HG02763 (cell line): ENCODE measurements around the gene MACF1.

Source experiments
- ATAC-seq: cut with Tn5 transposase; IDR thresholded peaks from one replicate; pipeline ENCODE4 v1.9.1; 2021; ENCODE audit warnings: mild to moderate bottlenecking, moderate library complexity; ENCODE audit not compliant: unreplicated experiment

MACF1 gene

DNA sequence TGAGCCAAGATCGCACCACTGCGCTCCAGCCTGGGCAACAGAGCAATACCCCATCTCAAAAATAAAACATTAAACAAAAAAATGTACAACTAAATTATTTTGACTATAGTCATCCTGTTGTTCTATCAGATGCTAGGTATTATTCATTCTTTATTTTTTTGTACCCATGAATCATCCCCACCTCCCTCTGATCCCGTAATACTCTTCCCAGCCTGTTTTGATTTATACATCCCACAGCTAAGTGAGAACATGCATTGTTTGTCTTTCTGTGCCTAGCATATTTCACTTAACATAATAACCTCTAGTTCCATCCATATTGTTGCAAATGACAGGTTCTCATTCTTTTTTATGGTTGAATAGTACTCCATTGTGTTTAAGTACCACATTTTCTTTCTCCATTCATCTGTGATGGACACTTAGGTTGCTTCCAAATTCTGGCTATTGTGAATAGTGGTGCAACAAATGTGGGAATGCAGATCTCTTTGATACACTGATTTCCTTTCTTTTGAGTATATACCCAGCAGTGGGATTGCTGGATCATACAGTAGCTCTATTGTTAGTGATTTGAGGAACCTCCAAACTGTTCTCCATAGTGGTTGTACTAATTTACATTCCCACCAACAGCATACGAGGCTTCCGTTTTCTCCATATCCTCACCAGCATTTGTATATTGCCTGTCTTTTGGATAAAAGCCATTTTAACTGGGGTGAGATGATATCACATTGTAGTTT lies 84.4 kb downstream of the MACF1 start:
- ATAC-seq: no peak

DNA sequence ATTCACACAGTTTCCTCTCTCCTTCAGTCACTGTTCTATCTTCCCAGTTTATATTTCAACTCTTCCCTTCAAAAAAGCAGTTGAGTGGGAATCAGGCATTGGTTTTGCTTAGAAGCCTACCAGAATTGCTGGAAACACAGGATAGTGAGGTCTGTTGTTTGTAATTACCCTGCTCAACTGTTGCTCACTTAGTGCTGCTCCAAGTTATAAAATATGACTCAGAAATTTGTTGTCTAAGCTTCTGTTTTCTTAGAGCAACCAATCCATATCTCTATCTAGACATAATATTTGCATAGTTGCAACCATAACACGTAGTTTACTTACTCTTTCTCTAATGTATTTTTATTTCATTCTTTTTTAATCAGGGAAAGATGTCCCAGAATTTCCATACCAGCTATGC lies 87.9 kb downstream of the MACF1 start:
- ATAC-seq: no peak

DNA sequence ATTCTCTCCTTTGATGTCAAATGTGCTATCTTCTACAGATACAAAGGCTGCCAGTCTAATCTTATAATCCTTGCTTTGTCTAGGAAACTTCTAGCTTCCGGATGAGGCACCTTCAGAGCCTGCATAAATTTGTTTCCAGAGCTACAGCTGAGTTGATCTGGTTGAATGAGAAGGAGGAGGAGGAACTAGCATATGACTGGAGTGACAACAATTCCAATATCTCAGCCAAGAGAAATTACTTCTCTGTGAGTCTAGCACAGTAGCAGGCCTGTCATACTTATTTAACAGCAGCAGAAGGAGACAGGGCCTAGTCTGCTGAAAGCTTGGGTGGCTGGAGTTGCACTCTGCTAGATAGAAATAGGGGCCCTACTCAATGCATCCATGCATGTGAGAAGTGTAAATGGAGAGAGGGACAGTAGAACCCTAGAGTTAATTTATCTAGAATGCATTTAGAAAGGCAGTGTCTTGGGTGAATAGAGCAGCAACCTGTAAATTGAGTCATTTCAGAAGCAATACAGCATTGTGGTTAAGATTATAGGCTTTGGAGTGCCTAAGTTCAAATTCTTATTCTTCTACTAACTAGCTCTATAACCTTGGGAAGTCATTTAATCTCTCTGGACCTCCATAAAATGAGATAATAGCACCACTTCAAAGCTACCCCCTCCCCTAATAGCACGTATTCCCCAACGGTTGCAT lies 89.0 kb downstream of the MACF1 start:
- no peak for ATAC-seq

DNA sequence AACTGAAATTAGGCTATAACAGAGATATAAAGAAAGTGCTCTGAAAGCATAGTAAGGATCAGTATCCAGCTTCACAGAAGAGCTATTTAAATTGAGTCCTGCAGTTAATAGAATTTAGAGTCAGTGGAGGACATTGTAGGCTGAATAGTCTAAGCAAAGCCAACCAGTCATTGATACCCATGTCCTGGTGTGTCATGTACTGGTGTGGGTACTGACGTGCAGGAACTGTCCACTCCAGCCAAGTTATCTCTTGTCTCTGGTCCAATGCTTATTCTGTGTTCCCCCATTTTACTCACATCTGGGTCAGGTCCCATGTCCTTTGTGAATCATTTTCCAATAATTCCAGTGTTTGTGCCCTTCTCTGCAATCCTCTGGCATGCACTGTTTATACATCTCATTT lies 90.0 kb downstream of the MACF1 start:
- no peak for ATAC-seq

DNA sequence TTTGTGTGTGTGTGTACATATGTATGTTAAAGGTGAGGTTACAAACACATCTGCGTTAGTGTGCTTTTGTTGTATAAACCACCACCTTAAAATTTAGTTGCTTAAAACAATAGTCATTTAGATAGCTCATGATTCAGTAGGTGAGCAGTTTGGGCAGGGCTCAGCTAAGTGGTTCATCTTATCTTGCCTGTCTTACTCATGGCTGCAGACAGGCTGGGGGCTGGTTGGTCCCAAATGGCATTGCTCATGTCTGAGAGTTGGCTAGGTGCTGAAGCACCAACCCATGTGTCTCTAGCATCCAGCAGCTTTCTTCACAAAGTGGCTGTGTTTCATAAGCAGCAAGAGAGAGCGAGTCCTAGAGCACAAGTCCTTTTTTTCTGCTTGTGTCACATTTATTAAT lies 91.4 kb downstream of the MACF1 start:
- no peak for ATAC-seq

DNA sequence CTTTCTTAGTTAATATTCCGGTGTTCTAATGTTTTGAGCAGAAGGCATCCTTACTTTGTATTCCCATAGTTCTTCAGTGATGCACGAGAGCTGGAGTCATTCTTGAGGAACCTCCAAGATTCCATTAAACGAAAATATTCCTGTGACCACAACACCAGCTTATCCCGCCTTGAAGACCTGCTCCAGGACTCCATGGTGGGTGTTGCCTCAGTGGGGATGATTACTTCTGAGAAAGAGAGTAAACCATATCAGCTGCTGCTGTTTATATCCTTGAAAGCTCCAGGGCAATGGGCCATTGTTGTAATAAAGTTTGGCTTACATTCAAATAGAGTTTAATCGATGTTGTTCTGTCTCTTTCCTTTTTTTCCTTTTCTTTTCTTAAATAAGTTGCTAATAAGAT lies 93.1 kb downstream of the MACF1 start:
- ATAC-seq: no peak

DNA sequence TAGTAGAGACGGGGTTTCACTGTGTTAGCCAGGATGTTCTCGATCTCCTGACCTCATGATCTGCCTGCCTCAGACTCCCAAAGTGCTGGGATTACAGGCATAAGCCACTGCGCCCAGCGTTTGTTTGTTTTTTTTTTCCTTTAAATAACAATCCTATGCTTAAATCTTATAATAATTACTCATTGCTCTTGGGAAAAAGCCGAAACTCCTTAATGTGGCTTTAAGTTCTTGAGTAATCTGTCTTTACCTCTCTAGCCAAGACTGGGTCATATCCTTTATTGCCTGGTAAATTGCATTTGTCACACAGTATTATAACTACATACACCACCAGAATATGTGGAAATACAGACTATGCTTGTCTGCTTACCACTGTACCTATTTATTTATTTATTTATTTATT lies 97.1 kb downstream of the MACF1 start:
- ATAC-seq: no peak

DNA sequence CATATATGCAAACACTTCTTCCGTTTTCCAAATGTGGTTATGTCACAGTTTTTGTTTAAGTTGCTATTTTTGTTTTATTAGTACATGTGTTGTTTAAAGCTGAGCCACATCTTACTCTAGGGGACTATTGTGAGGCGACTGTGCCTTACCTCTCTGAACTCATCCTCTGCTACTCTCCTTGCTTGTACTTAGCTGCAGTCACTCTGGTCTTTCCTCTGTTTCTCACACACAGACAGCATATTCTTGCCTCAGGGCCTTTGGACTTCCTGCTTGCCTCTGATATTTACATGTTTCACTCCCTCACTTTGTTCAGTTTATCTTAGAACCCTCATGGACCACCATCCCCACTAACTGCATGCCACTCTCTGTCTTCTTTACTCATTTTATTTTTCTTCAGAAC lies 101.1 kb downstream of the MACF1 start:
- ATAC-seq: no peak

DNA sequence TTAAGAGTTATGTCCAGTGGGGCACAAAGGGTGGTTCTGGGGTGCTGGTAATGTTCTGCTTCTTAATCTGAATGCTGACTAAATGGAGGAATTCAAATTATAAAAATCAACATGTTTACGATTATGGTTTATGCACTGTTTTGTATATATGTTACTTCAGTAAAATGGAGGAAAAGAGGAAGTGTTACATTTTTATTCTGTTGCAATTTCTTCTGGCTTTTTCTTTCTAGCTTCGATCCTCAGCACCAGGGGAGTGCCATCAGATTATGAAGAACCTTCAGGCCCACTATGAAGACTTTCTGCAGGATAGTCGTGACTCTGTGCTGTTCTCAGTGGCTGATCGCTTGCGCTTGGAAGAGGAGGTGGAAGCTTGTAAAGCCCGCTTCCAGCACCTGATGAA lies 105.5 kb downstream of the MACF1 start:
- ATAC-seq: no peak

DNA sequence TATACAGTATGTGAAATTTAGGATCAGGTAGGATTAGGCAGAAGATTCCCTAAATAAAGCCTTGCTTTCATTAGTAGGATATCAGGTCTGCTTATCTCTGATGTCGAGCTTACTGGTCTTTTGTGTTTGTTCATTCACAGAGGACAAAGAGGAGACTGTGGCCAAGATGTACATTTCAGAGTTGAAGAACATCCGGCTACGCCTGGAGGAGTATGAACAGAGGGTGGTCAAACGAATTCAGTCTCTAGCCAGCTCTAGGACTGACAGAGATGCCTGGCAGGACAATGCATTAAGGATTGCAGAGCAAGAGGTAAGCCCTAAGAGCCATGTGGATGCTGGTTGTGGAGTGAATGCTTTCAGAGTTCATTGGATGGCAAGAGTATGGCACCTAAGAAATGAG lies 106.2 kb downstream of the MACF1 start:
- ATAC-seq: no peak

DNA sequence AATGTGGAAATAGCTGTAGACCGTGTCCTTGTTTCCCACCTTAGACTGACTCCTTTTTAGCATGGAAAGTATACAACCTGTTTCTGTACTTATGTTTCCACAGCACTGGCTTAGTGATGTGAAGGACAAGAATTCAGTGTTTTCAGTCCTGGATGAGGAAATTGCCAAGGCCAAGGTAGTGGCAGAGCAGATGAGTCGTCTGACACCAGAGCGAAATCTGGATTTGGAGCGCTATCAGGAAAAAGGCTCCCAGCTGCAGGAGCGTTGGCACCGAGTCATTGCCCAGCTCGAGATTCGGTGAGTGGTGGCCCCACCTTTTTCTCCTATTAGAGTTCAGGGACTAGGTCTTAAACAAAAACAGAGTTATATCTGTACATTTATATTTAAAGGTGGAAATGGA lies 112.6 kb downstream of the MACF1 start:
- no peak for ATAC-seq

DNA sequence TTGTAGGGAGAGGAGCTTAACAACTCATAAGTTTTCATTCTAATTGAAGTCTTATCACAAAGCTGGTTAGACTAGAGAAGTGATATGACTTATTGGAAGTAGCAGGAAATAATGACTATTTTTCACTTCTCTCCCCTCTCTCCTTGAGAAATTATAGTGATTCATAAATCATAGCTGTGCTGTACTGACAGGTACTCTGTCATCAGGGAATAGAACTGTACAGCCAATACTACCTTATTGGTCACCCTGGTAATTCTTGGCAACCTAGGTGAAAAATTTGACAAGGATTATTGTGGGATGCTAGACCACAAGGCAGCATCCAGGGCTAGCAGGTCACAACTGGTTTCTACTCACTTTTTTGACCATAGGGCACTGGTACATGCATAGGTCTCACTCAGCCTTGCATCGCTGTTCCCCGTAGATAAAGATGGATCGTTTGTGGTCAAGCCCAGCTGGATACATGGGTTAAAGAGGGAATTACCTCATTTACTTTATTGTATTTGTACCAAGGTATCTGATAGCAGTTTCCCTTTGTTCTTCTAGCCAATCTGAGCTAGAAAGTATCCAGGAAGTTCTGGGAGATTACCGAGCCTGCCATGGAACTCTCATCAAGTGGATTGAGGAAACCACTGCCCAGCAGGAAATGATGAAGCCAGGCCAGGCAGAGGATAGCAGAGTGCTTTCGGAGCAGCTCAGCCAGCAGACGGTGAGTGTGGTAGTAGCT lies 113.6 kb downstream of the MACF1 start:
- no peak for ATAC-seq

DNA sequence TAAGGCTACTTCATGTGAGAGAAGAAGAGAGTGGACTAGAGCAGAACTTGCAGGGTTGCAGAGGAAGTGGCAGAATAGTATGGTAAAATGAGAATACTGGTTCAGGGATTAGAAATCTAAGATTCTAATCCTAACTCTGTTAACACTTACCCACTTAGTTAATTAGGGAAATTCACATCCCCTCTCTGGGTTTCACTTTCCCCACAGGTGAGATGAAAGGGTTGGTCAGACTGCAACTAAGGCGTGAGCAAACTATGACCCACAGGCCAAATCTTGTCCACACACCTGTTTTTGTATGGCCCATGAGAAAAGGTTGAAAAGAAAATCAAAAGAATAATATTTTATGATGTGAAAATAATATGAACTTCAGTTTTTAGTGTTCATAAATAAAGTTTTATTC lies 117.5 kb downstream of the MACF1 start:
- no peak for ATAC-seq

DNA sequence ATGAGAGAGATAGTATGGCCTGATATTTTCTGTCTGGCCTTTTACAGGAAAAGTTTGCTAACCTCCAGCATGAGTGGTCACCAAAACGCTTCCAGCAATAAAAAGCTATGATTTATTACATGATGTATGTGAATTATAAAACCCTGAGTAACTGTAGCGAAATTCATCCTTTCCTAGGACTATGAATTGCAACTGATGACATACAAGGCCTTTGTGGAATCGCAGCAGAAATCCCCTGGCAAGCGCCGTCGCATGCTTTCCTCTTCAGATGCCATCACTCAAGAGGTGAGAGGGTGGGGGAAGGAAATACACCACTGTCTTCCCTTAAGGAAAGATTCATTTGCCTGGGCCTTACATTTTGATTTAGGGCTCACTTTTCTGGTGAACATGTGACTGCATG lies 117.9 kb downstream of the MACF1 start:
- ATAC-seq: no peak

DNA sequence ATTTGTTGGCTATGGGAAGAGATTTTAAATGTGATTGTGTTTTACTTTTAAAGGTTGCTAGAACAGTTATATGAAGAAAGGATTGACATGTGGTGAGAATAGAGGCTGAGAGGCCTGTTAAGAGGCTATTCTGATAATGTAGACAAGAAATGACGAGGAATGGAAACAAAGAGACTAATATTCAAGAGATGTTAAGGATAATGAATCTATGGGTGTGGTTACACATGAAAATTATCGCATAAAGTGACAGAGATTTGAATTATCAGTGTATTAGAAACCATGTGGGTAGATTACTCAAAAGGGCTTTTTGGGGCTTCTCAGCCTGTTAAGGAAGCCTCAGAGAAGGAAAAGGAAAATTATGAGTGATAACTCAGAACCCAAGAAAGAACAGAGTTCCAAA lies 120.4 kb downstream of the MACF1 start:
- no peak for ATAC-seq

DNA sequence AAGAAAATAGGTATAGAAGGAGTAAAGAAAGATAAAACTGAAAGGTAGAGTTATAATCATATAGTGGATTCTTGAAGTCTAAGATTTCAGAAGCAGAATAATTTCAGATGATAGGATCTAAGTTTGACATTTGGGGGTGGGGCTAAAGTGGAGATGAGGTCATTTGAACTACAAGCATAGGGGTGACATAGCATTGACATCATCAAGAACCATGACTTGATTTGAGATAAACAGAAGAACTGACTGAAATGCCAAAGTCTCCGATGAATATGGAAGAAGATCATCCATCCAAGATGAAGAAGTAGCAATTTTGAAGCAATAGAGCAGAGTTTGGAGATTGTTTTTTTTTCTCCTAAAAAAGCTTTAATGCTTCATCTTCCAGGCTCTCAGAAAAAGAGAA lies 122.3 kb downstream of the MACF1 start:
- ATAC-seq: no peak

DNA sequence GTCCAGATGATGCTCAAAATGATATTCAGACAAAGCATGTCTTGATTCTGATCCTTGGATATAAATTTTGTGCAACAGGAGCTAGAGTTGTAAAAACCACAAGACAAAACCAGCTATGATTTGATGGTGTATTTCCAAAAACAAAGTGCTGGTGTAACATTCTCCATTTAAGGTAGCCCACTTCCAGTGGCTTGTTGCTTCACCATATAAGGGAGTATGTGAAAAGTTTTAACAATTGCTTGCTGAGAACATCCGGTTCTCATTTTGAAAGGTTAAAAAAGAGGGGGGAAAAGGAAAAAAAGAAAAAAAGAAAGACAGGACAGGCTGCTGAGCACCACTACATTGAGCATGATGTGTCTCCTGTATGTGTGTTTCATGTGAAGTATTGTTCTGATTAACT lies 123.6 kb downstream of the MACF1 start:
- no peak for ATAC-seq

DNA sequence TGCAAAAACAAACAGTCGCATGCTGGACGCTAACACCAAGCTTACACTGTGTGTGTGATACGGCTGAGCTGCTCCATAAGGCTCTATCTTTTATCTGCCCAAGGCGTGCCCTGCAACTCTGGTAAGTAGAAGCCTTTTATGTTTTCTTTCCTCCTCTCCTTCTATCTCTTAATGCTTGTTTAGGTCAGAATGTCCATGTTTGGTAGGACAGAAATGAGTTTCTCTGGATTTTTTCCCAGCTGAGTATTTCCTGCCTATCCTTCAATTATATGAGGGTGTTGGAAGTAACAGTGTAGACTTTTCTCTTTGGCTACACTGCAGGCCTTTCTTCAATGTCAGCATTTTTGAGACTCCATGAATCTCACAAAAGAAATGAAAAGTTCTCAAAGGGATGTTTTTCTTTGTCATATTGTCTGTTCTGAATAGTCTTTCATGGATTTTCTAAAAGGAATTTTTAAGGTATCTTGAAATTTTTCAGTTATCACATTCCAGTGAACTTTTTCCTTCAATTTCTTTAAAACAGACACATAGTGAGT lies 124.2 kb downstream of the MACF1 start:
- ATAC-seq: no peak

DNA sequence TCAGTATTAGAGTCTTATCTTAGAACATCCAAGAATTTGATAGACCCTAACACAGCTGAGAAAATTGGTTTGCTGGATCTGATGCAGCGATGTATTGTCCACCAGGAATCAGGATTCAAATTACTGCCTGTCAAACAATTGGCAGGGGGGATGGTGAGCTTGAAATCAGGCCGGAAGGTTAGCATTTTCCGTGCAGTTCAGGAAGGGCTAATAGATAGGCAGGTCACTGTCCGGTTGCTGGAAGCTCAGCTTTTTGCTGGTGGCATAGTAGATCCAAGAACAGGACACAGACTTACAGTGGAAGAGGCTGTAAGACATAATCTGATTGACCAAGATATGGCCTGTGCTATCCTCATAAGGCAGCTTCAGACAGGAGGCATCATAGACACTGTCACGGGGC lies 127.2 kb downstream of the MACF1 start:
- no peak for ATAC-seq

DNA sequence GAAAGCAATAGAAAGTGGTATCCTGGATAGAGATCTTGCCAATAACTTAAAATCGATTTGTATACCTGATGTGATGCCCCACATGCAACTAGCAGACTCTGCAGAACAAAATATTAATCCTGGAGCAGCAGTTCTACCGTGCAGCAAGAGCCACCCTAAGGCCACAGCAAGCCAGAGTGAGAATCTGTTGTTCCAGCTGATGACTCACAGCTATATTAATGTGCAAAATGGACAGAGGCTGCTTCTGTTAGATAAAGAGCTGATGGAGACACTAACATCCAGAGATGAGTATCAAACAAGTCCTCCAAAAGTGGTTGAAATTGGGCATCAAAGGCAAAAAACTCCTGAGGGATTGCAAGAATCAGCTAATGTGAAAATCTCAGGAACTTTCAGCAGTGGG lies 127.8 kb downstream of the MACF1 start:
- no peak for ATAC-seq

DNA sequence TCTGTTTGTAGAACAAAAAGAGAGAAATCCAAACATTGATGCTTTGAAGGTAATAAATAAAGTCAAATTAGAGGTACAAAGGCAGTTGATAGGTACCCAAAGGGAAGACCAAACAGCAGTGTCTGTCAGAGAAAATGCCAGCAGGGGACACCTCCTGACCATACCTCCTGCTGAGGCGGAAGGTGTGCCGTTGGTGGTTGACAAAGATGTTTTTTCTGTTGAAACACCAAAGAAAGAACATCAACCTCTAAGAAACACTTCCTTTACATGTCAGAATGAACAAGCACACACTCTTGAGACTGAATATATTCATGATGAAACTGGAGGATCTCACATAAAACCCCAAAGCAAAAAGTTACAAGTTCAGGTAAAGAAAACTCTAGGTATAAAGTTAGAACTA lies 128.3 kb downstream of the MACF1 start:
- no peak for ATAC-seq

DNA sequence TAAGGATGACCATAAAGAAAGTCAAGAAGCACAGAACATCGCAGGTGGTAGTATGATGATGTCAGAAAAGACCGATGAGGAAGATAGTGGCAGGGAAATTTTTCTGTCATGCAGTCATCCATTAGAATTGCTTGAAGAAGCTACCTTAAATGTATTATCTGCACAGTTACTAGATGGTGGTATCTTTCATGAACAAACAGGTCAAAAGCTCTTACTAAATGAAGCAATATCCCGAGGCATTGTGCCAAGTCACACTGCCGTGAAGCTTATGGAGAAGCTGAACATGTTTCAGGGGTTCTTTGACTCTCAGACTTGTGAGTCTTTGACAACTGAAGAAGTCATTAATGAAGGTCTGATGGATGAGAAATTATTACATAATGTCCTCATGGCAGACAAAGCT lies 128.8 kb downstream of the MACF1 start:
- ATAC-seq: no peak
